Measurements from ENCODE around the gene EPHA6.

- no peak for TF ChIP-seq POLR2A (IDR thresholded peaks at IDR 0.05)
- TF ChIP-seq, protein P1, sequence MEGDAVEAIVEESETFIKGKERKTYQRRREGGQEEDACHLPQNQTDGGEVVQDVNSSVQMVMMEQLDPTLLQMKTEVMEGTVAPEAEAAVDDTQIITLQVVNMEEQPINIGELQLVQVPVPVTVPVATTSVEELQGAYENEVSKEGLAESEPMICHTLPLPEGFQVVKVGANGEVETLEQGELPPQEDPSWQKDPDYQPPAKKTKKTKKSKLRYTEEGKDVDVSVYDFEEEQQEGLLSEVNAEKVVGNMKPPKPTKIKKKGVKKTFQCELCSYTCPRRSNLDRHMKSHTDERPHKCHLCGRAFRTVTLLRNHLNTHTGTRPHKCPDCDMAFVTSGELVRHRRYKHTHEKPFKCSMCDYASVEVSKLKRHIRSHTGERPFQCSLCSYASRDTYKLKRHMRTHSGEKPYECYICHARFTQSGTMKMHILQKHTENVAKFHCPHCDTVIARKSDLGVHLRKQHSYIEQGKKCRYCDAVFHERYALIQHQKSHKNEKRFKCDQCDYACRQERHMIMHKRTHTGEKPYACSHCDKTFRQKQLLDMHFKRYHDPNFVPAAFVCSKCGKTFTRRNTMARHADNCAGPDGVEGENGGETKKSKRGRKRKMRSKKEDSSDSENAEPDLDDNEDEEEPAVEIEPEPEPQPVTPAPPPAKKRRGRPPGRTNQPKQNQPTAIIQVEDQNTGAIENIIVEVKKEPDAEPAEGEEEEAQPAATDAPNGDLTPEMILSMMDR (IDR thresholded peaks at IDR 0.05) = no peak
Observed at GRCh38 chr3:97662762-97663161, 848.4 kb downstream of the EPHA6 start.
